Stimulated activated CD8-positive, alpha-beta memory T cell treated with anti-CD3 and anti-CD28 coated beads, Interleukin-7, amount 100 ng/mL, for 24 hours (primary cell): ENCODE measurements around the gene BRSK1.
"Not testable (repeated sequence)": the region's sequence is repeated elsewhere in the genome, so short reads cannot be mapped to it uniquely, and the experiment has no call there.

Source experiments
- DNase-seq: peaks from one replicate; pipeline ENCODE4 v3.0.0-alpha.2; 2020; ENCODE audit warnings: low read depth

The BRSK1 gene

DNA sequence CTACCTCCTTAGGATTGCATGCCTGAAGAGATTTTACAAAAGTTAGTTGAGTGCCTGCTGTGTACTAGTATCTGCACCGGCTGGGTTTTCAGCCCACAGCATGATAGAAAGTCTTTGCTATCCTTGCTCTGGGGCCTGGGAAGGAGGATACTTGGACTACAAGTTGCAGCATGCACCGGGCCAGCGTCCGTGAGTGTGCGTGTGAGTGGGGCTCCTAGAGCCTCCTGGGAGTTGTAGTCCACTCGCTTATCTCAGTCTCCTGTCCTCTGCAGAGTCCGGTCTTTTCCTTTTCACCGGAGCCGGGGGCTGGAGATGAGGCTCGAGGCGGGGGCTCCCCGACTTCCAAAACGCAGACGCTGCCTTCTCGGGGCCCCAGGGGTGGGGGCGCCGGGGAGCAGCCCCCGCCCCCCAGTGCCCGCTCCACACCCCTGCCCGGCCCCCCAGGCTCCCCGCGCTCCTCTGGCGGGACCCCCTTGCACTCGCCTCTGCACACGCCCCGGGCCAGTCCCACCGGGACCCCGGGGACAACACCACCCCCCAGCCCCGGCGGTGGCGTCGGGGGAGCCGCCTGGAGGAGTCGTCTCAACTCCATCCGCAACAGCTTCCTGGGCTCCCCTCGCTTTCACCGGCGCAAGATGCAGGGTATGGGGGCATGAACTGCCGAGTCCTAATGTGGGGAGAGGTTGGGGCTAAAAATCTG, 20.6 kb downstream of the BRSK1 start:
- no peak for DNase-seq

DNA sequence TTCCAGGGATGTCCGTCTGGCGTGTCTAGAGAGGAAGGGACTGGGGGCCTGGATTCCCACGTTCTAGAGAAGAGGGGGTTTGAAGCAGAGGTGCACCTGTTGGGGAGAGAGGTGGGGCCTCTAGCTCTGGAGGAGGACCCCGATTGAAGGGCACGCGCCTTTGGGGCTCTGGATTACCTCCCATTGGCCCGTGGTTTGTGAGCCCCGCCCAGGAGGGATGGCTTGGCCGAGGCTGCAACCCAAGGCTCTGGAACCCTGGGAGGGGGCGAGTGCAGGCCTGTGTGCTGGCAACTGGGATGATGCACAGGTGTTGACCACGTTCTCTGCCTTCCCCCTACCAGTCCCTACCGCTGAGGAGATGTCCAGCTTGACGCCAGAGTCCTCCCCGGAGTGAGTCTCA, 21.2 kb downstream of the BRSK1 start:
- no peak for DNase-seq

GRCh38 chr19:55305491-55305890, 21.7 kb downstream of the BRSK1 start:
- DNase-seq: no peak

DNA sequence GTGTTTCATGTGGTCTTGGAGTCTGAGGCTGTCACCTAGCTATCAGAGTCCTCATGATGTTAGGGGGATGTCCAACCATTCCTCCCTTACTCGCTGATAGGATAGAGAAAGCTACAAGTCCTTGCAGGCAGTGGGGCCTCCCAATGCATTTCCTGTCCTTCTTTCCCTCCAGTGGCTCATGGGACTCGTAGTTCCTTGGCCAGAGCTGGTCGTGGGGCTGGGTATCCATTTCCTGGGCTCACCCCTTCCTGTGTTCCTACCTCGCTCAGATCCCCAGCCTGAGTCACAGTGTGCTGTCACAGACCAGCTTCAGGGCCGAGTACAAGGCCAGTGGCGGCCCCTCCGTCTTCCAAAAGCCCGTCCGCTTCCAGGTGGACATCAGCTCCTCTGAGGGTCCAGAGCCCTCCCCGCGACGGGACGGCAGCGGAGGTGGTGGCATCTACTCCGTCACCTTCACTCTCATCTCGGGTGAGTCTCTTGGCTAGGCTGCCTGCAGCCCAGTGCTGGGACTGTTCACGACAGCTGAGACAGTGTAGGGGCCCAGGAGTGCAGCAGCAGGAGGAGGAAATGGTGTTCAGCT, 22.3 kb downstream of the BRSK1 start:
- DNase-seq: no peak

- DNase-seq: no peak
Observed at GRCh38 chr19:55306712-55307111, 22.9 kb downstream of the BRSK1 start.

DNA sequence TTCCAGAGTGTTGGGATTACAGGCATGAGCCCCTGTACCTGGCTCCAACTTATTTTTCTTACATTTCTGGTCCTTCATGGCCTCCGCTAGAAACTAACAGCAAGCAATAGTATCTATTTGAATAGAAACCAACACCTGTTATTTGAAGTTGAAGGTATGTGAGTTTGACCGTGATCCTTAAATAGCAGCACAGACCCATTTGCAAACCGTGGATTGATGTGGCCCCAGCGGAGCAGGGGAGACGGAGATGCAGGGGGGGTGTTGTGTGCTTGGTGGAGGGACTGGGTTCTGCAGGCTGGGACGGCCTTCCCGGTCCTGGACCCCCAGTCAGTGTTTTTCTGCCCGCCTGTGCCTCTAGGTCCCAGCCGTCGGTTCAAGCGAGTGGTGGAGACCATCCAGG, 24.5 kb downstream of the BRSK1 start:
- no peak for DNase-seq

DNA sequence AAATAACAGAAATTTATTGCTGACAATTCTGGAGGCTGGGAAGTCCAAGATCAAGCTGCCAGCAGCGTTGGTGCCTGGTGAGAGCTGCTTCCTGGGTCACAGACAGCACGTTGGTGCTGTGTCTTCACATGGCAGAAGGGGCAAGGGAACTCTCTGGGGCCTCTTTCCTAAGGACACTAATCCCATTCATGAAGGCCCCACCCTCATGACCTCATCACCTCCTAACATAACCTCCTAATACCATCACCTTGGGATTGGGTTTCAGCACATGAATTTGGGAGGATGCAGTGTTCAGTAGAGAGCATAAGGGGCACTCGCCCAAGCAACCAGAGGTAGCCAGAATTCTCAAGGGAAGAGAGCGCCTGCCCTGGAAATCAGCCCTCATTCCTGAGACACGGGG, 25.7 kb downstream of the BRSK1 start:
- no peak for DNase-seq

GRCh38 chr19:55310498-55310897, 26.7 kb downstream of the BRSK1 start:
- no peak for DNase-seq

- no peak for DNase-seq
Observed at GRCh38 chr19:55311397-55311796, 27.6 kb downstream of the BRSK1 start.

GRCh38 chr19:55311797-55312196, 28.0 kb downstream of the BRSK1 start:
- no peak for DNase-seq

GRCh38 chr19:55312621-55313512, 29.1 kb downstream of the BRSK1 start:
- DNase-seq: no peak

GRCh38 chr19:55314396-55314795, 30.6 kb downstream of the BRSK1 start:
- no peak for DNase-seq

DNA sequence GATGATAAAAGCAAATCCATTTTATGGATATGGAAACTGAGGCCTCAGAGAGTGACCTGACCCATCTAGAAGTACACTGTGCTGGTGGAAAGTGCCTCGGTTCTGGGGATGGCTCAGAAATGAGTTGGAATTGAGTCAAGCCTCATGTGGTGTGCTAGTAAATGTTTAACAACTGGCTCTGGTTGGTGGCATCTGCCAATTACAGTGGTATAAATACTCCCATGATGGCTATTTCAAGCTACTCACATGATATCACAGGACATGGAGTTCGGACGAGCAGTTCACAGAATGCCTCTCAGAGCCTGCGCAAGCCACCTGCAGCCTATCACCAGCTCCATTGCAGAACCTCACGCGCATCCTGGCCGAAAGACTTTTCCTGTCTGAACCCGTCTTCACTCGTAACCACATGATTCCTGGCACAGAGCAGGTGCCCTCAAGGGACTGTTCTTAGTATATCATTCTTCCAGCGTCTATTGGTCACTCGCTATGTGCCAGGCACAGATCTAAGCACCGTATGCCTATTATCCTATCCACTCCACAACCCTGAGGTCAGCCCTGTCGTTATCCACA, 32.2 kb downstream of the BRSK1 start:
- no peak for DNase-seq

DNA sequence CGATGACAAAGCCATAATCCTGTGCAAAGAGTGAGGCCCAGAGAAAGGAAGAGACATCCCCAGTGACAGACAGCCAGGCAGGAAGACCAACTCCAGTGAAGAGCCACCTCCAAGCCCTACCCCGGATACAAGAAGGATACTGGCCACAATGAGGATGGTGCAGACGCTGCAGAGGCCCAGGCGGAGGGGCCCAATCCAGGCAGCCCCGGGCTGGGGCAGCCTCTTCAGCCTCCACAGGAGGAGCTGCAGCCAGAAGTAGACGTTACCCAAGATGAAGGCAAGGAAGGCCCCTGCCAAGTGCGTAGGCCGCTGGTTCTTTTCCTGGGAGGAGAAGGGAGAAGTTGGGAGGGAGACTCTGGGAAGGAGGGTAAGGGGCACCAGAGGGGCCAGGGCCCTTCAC, 32.8 kb downstream of the BRSK1 start:
- DNase-seq: no peak

- no peak for DNase-seq
Observed at GRCh38 chr19:55319785-55320184, 36.0 kb downstream of the BRSK1 start.

DNA sequence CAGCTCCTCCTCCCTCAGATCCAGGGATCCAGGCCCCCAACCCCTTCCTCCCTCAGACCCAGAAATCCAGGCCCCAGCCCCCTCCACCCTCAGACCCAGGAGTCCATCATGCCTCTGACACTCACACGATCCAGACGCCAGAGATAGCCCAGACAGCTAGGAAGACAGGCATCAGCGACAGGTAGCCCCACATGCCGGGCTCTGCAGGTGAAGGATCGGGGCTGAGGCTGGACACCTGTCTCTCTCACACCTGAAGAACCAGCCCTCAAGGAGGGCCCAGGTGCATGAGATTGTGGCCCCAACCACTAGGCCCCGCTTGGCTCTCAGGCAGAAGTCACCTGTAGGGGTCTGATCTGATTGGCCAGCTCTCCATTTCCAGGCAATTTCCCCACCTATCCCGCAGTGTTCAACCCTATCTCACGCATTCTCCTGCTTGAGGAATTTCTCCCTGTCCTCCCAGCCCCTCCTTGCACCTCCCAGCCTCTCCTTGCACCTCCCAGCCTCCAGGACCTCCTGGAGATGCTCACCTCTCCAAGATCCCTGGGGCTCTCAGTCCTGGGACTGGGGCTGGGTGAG, 37.1 kb downstream of the BRSK1 start:
- DNase-seq: no peak

DNA sequence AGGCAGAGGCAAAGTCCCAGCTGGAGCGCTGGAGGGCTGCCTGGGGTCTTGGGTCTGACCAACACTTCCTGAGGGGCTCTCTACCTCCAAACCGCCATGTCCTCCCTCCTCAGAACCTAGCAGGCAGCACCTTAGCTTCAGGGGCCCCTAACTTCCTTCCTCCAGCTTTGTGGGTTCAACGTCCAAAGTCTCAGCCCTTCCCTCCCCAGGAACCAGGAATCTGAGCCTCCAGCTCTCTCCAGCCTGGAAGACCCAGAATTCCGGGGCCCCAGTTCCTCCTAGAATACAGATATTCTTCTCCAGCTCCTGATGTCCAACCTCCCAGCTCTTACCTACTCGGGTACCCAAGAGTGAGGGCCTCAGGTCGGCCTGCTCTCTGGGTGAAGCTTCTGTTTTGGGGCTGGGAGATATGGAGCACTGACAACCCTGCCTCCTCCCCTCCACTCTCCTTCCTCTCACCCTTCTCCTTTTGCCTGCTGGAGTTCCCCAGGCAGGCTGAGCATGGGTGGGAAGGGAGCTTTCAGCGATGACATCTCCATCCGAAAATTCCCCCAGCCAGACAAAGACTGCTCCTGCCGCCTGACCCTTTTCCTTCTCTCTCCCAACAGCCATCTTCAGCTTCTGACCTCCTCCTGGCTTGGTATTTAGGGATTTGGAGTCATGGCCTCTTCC, 37.8 kb downstream of the BRSK1 start:
- DNase-seq: no peak

- DNase-seq: no peak
Observed at GRCh38 chr19:55322204-55322885, 38.5 kb downstream of the BRSK1 start.

- DNase-seq: no peak
Observed at GRCh38 chr19:55324662-55325061, 40.9 kb downstream of the BRSK1 start.

DNA sequence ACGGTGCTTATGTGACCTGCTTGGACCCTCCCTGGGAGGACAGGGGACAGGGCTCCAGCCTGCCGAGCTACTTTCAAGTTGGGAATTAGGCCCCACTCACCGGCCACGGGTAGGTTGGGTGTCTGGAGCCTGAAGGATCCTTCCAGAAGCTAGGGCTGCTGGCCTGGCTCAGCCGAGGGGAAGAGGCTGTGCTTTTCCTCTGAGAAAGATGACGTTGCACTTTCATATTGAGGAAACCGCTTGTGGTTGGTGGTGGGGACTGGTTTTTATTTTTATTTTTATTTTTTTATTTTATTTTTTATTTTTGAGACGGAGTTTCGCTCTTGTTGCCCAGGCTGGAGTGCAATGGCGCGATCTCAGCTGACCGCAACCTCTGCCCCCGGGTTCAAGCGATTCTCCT, 41.4 kb downstream of the BRSK1 start, which contains the start of gene TMEM150B:
TMEM150B (minus strand) TSS at position 170 of the 400 bp plus-strand sequence. CDS start 4,305 bp downstream, outside the sequence.
- DNase-seq: no peak

- DNase-seq: not testable (repeated sequence)
Observed at GRCh38 chr19:55328774-55329318, 45.0 kb downstream of the BRSK1 start.
